HUES64 (cell line): Measurements from ENCODE around the gene ATXN3L.

Experiments used
- H3K27ac ChIP-seq: 2 replicates; pipeline ENCODE4 v1.7.0; 2013; ENCODE audit warnings: low read depth, low read length, inconsistent platforms
- H3K27me3 ChIP-seq: 2 replicates; pipeline ENCODE4 v1.6.1; 2013; ENCODE audit warnings: mild to moderate bottlenecking, low read length; ENCODE audit not compliant: insufficient read depth
- H3K36me3 ChIP-seq: 2 replicates; pipeline ENCODE4 v1.6.1; 2013; ENCODE audit warnings: mild to moderate bottlenecking, low read length; ENCODE audit not compliant: insufficient read depth
- H3K4me1 ChIP-seq: 2 replicates; pipeline ENCODE4 v1.6.1; 2013; ENCODE audit warnings: mild to moderate bottlenecking, low read length, moderate library complexity; ENCODE audit not compliant: insufficient read depth
- H3K4me3 ChIP-seq: 2 replicates; pipeline ENCODE4 v1.5.1; 2013; ENCODE audit warnings: mild to moderate bottlenecking, low read length, moderate library complexity
- H3K9ac ChIP-seq: 2 replicates; pipeline ENCODE4 v1.6.1; 2013; ENCODE audit warnings: mild to moderate bottlenecking, low read depth, low read length
- H3K9me3 ChIP-seq: 2 replicates; pipeline ENCODE4 v1.6.1; 2013; ENCODE audit warnings: low read depth, low read length; ENCODE audit not compliant: insufficient read depth
- WGBS: fragments of 150-250, 120-280 bp; methylation state at CpG from one replicate; pipeline ENCODE4 v1.1.7; 2013; ENCODE audit warnings: missing lambda C conversion rate; 5-methylcytosine and 5-hydroxymethylcytosine counted together

ATXN3L gene

GRCh38 chrX:13341491-13342101 lies 21.7 kb upstream of the ATXN3L start:
- no peak overlapping the region for H3K9ac ChIP-seq
- no peaks in the 10 kb centered on the region for H3K27me3 ChIP-seq
- no peaks in the 10 kb centered on the region for H3K9me3 ChIP-seq
- H3K27ac ChIP-seq = no peak overlapping the region
- no peaks in the 10 kb centered on the region for H3K4me1 ChIP-seq
- no peak overlapping the region for H3K4me3 ChIP-seq
- H3K36me3 ChIP-seq = no peaks in the 10 kb centered on the region
- WGBS = 100% methylated on average over 1 of the region's 3 CpGs

- Histone ChIP-seq H3K9me3 (no peaks in the 10 kb centered on the region), H3K27ac (no peak overlapping the region), H3K4me1 (no peaks in the 10 kb centered on the region), H3K36me3 (no peaks in the 10 kb centered on the region), H3K27me3 (no peaks in the 10 kb centered on the region), H3K4me3 (no peak overlapping the region), H3K9ac (no peak overlapping the region)
- whole genome bisulfite sequencing = 88% methylated on average over 10 of the region's 10 CpGs
Measured at GRCh38 chrX:13340182-13340791, 20.4 kb upstream of the ATXN3L start.

DNA sequence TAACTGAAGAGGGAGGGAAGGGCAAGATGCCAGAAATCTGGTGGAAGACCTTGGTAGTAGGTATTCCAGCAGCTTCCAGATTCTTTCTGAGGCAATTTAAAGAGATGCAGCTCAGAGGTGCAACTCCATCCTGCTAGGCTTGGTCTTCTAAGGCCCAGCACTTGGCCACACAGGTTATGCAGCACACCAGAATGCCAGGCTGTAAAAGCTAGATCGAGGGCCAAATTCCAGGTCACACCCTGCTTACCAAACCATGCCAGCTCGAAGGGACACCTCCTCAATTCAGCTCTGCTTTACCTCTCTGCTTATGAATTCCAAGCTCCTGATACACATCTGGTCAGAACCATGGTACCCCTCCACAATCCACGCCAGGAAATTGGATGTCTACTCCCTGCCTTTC lies 19.8 kb upstream of the ATXN3L start:
- no peak overlapping the region for H3K4me3 ChIP-seq
- H3K27ac ChIP-seq = no peak overlapping the region
- no peaks in the 10 kb centered on the region for H3K9me3 ChIP-seq
- H3K4me1 ChIP-seq = no peaks in the 10 kb centered on the region
- H3K9ac ChIP-seq = no peak overlapping the region
- H3K27me3 ChIP-seq = no peaks in the 10 kb centered on the region
- H3K36me3 ChIP-seq = no peaks in the 10 kb centered on the region
- 94% methylated on average over 3 of the region's 3 CpGs for WGBS

DNA sequence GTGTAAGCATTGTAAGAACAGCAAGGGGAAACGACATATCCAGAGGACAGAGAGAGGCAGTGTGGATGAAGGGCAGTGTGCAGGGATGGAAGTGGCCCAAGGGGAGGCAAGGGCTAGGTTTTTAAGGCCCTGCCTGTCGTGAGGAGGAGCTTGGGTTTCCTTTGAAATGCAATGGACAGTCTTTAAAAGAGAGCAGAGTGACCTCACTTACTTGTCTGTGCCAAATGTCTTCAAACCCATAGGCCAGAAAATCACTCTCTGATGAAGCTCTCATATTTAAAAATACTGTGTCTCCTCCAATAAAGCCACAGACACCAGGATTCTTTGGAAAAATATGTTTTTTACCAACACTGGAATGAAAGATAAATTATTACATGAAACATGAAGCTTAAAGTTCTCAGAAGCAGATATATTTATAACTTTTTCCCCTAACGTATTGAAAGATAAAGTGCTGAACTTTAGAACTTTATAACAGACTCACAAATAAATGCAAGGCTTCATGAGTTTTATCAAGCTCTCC lies 19.2 kb upstream of the ATXN3L start:
- H3K4me3 ChIP-seq = no peak overlapping the region
- no peaks in the 10 kb centered on the region for H3K27me3 ChIP-seq
- H3K9ac ChIP-seq = no peak overlapping the region
- H3K4me1 ChIP-seq = no peaks in the 10 kb centered on the region
- no peaks in the 10 kb centered on the region for H3K9me3 ChIP-seq
- H3K36me3 ChIP-seq = no peaks in the 10 kb centered on the region
- WGBS = 57% methylated on average over 2 of the region's 3 CpGs
- H3K27ac ChIP-seq = no peak overlapping the region

DNA sequence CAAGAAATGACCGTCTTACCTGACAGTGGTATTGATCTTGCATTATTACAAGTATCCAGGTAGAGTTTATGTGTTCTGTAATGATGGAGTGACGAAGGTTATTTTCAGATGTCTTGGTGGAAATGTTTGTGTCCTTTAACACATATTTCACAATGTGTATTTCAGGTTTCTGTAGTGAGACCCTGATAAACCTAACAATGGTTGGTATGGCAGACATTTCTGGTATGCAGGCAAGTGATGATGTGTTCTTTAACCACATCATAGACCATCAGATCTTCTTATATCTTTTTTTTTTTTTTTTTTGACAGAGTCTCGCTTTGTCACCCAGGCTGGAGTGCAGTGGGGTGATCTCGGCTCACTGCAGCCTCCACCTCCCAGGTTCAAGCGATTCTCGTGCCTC lies 14.6 kb upstream of the ATXN3L start:
- 87% methylated on average over 6 of the region's 6 CpGs for WGBS
- no peaks in the 10 kb centered on the region for H3K36me3 ChIP-seq
- H3K27ac ChIP-seq = no peak overlapping the region
- no peaks in the 10 kb centered on the region for H3K4me1 ChIP-seq
- no peak overlapping the region for H3K9ac ChIP-seq
- no peaks in the 10 kb centered on the region for H3K27me3 ChIP-seq
- no peak overlapping the region for H3K4me3 ChIP-seq
- no peaks in the 10 kb centered on the region for H3K9me3 ChIP-seq

DNA sequence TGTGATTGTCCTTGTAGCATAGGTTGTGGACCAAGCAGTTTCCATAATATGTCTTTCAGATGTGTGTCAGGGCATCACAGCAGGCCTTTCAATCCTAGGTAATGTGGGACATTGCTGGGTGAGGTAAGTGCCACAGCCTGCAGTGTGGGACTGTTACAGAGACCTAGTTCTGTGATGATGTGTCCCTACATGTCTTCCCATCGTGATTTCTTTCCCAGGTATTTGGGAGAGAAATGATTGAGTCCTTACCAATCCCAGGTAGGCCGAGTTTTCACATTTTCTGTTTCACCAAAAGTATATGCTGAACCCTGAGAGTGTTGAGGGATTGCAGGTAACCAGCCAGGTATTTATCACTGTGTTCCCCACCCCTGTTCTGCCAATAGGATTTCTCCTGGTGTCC lies 10.6 kb upstream of the ATXN3L start:
- no peaks in the 10 kb centered on the region for H3K4me1 ChIP-seq
- H3K27me3 ChIP-seq = no peaks in the 10 kb centered on the region
- H3K27ac ChIP-seq = no peak overlapping the region
- H3K9me3 ChIP-seq = no peaks in the 10 kb centered on the region
- no peak overlapping the region for H3K4me3 ChIP-seq
- 94% methylated on average over 2 of the region's 2 CpGs for WGBS
- no peaks in the 10 kb centered on the region for H3K36me3 ChIP-seq
- H3K9ac ChIP-seq = no peak overlapping the region

DNA sequence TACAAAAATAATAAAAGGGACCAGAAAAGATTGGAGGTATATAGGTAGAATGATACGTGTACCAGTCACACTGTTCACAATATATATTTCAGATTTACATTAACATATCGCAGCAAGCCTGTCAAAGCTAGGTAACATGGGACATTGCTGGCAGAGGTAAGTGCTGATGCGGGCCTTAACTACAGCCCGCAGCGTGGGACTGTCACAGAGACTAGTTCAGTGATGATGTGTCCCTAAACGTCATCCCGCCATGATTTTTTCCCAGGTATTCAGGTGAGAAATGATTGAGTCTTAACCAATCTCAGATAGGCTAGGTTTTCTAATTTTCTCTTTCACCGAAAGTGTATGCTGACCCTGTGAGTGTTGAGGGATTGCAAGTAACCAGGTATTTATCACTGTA lies 7.8 kb upstream of the ATXN3L start:
- no peak overlapping the region for H3K27ac ChIP-seq
- WGBS = 98% methylated on average over 6 of the region's 8 CpGs
- H3K4me1 ChIP-seq = no peaks in the 10 kb centered on the region
- no peak overlapping the region for H3K9ac ChIP-seq
- H3K9me3 ChIP-seq = no peaks in the 10 kb centered on the region
- no peaks in the 10 kb centered on the region for H3K27me3 ChIP-seq
- H3K36me3 ChIP-seq = no peaks in the 10 kb centered on the region
- H3K4me3 ChIP-seq = no peak overlapping the region

DNA sequence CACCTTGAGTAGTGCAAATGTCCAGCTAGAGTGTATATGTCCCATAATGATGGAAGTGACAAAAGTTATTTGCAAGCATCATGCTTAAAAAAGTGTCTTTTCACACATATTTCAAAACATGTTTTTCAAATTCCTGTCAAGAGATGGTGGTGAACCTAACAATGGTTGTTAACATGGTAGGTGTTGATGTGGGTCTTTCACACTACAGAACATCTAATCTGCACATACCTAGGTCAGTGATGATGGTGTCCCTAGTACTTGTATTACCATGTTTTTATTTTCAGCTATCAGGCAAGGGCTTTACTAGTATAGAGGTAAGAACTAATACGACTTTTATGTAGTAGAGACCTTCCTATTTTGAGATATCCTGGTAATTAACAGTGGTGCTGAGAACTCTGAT lies 3.4 kb upstream of the ATXN3L start:
- Histone ChIP-seq H3K4me3 (no peak overlapping the region), H3K27ac (no peak overlapping the region), H3K4me1 (no peaks in the 10 kb centered on the region), H3K9me3 (no peaks in the 10 kb centered on the region), H3K27me3 (no peaks in the 10 kb centered on the region), H3K36me3 (no peaks in the 10 kb centered on the region), H3K9ac (no peak overlapping the region)
- WGBS = 89% methylated on average over 1 of the region's 1 CpG

DNA sequence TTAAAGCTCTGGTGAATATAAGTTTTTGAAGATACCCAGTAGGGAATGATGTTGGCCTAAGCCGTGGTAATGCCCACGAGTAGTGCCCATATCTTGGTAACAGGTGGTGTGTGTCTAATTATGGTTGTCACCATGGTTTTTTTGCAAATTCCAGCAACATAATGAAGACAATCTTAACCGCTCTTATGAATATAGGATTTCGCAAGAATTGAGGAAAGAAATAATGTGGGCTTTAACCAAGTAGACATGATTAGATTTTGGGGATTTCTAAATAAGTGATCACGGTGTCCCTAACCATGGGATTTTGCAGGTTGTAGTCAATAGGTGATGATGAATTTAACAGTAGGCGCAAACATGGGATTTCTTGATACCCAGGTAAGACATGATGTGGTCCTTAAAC lies 2.5 kb downstream of the ATXN3L start:
- 96% methylated on average over 5 of the region's 6 CpGs for WGBS
- H3K36me3 ChIP-seq = no peaks in the 10 kb centered on the region
- H3K9ac ChIP-seq = no peak overlapping the region
- no peaks in the 10 kb centered on the region for H3K9me3 ChIP-seq
- H3K4me3 ChIP-seq = no peak overlapping the region
- H3K27me3 ChIP-seq = no peaks in the 10 kb centered on the region
- H3K27ac ChIP-seq = no peak overlapping the region
- H3K4me1 ChIP-seq = no peaks in the 10 kb centered on the region

- no peaks in the 10 kb centered on the region for H3K27me3 ChIP-seq
- no peak overlapping the region for H3K27ac ChIP-seq
- no peaks in the 10 kb centered on the region for H3K36me3 ChIP-seq
- WGBS = over 99% methylated on average over 5 of the region's 6 CpGs
- no peaks in the 10 kb centered on the region for H3K4me1 ChIP-seq
- no peaks in the 10 kb centered on the region for H3K9me3 ChIP-seq
- no peak overlapping the region for H3K9ac ChIP-seq
- no peak overlapping the region for H3K4me3 ChIP-seq
Measured at GRCh38 chrX:13311560-13311959, 8.3 kb downstream of the ATXN3L start.

DNA sequence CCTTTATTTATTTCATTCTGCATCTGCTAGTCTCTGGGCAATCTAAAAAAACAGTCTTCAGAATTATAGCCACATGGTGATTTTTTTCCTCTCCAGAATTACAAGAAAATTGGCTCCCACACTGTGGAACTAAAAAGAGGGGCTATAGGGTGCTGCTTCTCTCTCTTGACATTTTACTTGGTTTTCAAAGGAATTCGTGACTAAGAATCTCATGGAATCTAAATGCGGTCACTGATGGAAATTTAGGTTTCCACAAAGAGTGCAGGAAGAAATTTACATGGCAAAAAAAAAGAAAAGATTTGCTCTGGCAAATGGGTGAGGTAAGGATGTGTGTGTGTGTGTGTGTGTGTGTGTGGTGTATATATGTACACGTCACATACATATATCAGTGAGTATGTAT lies 10.2 kb downstream of the ATXN3L start:
- Histone ChIP-seq H3K27ac (no peak overlapping the region), H3K4me3 (no peak overlapping the region), H3K9me3 (no peaks in the 10 kb centered on the region), H3K4me1 (no peaks in the 10 kb centered on the region), H3K9ac (no peak overlapping the region), H3K36me3 (no peaks in the 10 kb centered on the region), H3K27me3 (no peaks in the 10 kb centered on the region)
- 80% methylated on average over 2 of the region's 3 CpGs for WGBS

- no peak overlapping the region for H3K4me3 ChIP-seq
- no peaks in the 10 kb centered on the region for H3K27me3 ChIP-seq
- no peak overlapping the region for H3K9ac ChIP-seq
- no peaks in the 10 kb centered on the region for H3K36me3 ChIP-seq
- H3K27ac ChIP-seq = no peak overlapping the region
- H3K9me3 ChIP-seq = no peaks in the 10 kb centered on the region
- 90% methylated on average over 1 of the region's 2 CpGs for WGBS
- no peaks in the 10 kb centered on the region for H3K4me1 ChIP-seq
Measured at GRCh38 chrX:13307041-13307440, 12.8 kb downstream of the ATXN3L start.
